B cell (primary cell): ENCODE data around the gene CENPM. TPM values are rescaled to one million over a fixed set of nuclear protein-coding genes. Genes with fewer than 3 reads are reported as not detected.

Experiments
- ATAC-seq: fragments of 200-7000 bp; cut with Tn5 transposase; one replicate; pipeline ENCODE4 v1.10.0; 2021; ENCODE audit warnings: low read depth, mild to moderate bottlenecking, moderate number of reproducible peaks, moderate library complexity
- CTCF ChIA-PET: fragments of 350-600 bp; sonication (Branson Sonifier 250); formaldehyde crosslinking; loops from one replicate; lab custom pipeline; 2021; ENCODE audit warnings: antibody characterized with exemption, inconsistent platforms; lab: Charles Lee
- POLR2A ChIA-PET: fragments of 350-600 bp; sonication (Branson Sonifier 250); formaldehyde crosslinking; loops from one replicate; lab custom pipeline; 2021; ENCODE audit warnings: antibody characterized with exemption; lab: Charles Lee
- DNase-seq: peaks from one replicate; pipeline ENCODE4 v3.0.0; 2013
- H2AFZ ChIP-seq: 2 replicates; pipeline ENCODE4 v1.6.1; 2012; ENCODE audit warnings: mild to moderate bottlenecking, low read depth, low read length; ENCODE audit not compliant: insufficient read depth, poor library complexity, severe bottlenecking
- H3K27ac ChIP-seq, 2 donors: 1 replicate in 1 of 2; 2 replicates in 1 of 2; pipeline ENCODE4 v1.5.1; 2012 to 2013; ENCODE audit warnings: low read length in 2 of 2, mild to moderate bottlenecking in 2 of 2, moderate library complexity in 1 of 2
- H3K27me3 ChIP-seq, 4 experiments: fragments of 200-600 bp in 1 of 4; sonication (generic) in 1 of 4; replicated peaks in 1 of 4; 1 replicate in 2 of 4; 2 replicates in 2 of 4; pipeline versions ENCODE4 v1.6.1 to v1.7.0; 2013 to 2016; ENCODE audit warnings: low read length in 3 of 4, mild to moderate bottlenecking in 2 of 4, mixed read lengths in 1 of 4, moderate library complexity in 1 of 4; ENCODE audit not compliant: insufficient read depth in 4 of 4, control insufficient read depth in 3 of 4; ENCODE audit errors: control extremely low read depth in 1 of 4
- H3K36me3 ChIP-seq, 2 experiments: replicated peaks in 1 of 2; 1 replicate in 1 of 2; 2 replicates in 1 of 2; pipeline versions ENCODE4 v1.6.1 to v1.7.1; 2013; ENCODE audit warnings: low read length in 1 of 2; ENCODE audit not compliant: insufficient read depth in 2 of 2, control insufficient read depth in 1 of 2; ENCODE audit errors: control extremely low read depth in 1 of 2, extremely low read depth in 1 of 2
- H3K4me1 ChIP-seq, 2 donors: fragments of 200-600 bp in 1 of 2; sonication (generic) in 1 of 2; 1 replicate in 1 of 2; 2 replicates in 1 of 2; pipeline versions ENCODE4 v1.5.1 to v1.6.1; 2013 to 2017; ENCODE audit warnings: low read length in 2 of 2; ENCODE audit not compliant: control insufficient read depth in 2 of 2, insufficient read depth in 2 of 2
- H3K4me2 ChIP-seq: replicated peaks from 2 replicates; pipeline ENCODE3; 2012; ENCODE audit warnings: mild to moderate bottlenecking, low read depth, low read length; ENCODE audit not compliant: poor library complexity, severe bottlenecking
- H3K4me3 ChIP-seq, 5 experiments: fragments of 200-600 bp in 1 of 5; sonication (generic) in 1 of 5; 1 replicate in 3 of 5; 2 replicates in 2 of 5; pipeline versions ENCODE4 v1.5.1 to v1.7.0; 2011 to 2016; ENCODE audit warnings: low read length in 4 of 5, mild to moderate bottlenecking in 4 of 5, low read depth in 2 of 5, control low read depth in 1 of 5, moderate library complexity in 1 of 5; ENCODE audit not compliant: insufficient read depth in 1 of 5; ENCODE audit errors: control extremely low read depth in 1 of 5, extremely low read depth in 1 of 5
- H3K79me2 ChIP-seq: fragments of 200-600 bp; sonication (generic); one replicate; pipeline ENCODE4 v1.6.0; 2016; ENCODE audit warnings: low read length; ENCODE audit not compliant: control insufficient read depth, insufficient read depth
- H3K9ac ChIP-seq: fragments of 200-600 bp; sonication (generic); 2 replicates; pipeline ENCODE4 v1.6.1; 2017; ENCODE audit warnings: mild to moderate bottlenecking, low read length, moderate library complexity
- H3K9me3 ChIP-seq, 3 donors: one replicate each; pipeline versions ENCODE4 v1.6.1 to v1.7.1; 2013; ENCODE audit warnings: low read length in 2 of 3; ENCODE audit not compliant: control insufficient read depth in 2 of 3, insufficient read depth in 1 of 3; ENCODE audit errors: control extremely low read depth in 1 of 3
- H4K20me1 ChIP-seq: 2 replicates; pipeline ENCODE4 v1.6.0; 2012; ENCODE audit warnings: mild to moderate bottlenecking, low read length; ENCODE audit not compliant: insufficient read depth, control insufficient read depth, poor library complexity, severe bottlenecking
- H3K27ac Mint-ChIP-seq: one replicate; pipeline ENCODE4 v1.8.0; 2021; ENCODE audit warnings: mixed read lengths
- H3K27me3 Mint-ChIP-seq: one replicate; pipeline ENCODE4 v1.8.0; 2021; ENCODE audit warnings: mixed read lengths
- H3K4me1 Mint-ChIP-seq: one replicate; pipeline ENCODE4 v1.8.0; 2021; ENCODE audit warnings: mixed read lengths
- H3K4me3 Mint-ChIP-seq: one replicate; pipeline ENCODE4 v1.8.0; 2021; ENCODE audit warnings: mixed read lengths
- H3K9me3 Mint-ChIP-seq: one replicate; pipeline ENCODE4 v1.8.0; 2022; ENCODE audit warnings: mixed read lengths; ENCODE audit not compliant: insufficient read depth
- EZH2 ChIP-seq: IDR thresholded peaks from 2 replicates; pipeline ENCODE4 v1.6.1; 2012; ENCODE audit warnings: borderline replicate concordance, low read depth, mild to moderate bottlenecking, moderate library complexity, low read length; ENCODE audit not compliant: insufficient read depth, poor library complexity, severe bottlenecking
- WGBS: methylation state at CpG from one replicate; pipeline ENCODE4 v1.1.5; 2013; ENCODE audit warnings: missing lambda C conversion rate; ENCODE audit not compliant: insufficient coverage; 5-methylcytosine and 5-hydroxymethylcytosine counted together
- intact Hi-C: fragments of 100-400 bp; cut with micrococcal nuclease; formaldehyde crosslinking; loops from one replicate; pipeline ENCODE4 v1.10.0; 2022
- polyA plus RNA-seq: library from polyadenylated mRNA; depleted of rRNA; stranded (reverse); fragments of >200 nt; gene quantifications from 2 replicates; pipeline ENCODE4 v1.2.3, GENCODE V29; 2012
- total RNA-seq, 2 donors: library from RNA; stranded (reverse); fragments of 120-200 nt in 1 of 2; gene quantifications; 1 replicate in 1 of 2; 2 replicates in 1 of 2; pipeline versions ENCODE4 v1.2.3 to v1.2.4, GENCODE V29; 2013 to 2022
- TF ChIP-seq, protein P1 (sequence below): fragments of 200-600 bp; IDR thresholded peaks from one replicate; pipeline ENCODE4 v1.8.0; 2022; ENCODE audit warnings: antibody characterized with exemption, mild to moderate bottlenecking

The CENPM gene
- total and polyA plus RNA-seq, 2 donors (not counting 1 experiment from before 2014, with no cell fraction given): 30.7 to 43.8 TPM

DNA sequence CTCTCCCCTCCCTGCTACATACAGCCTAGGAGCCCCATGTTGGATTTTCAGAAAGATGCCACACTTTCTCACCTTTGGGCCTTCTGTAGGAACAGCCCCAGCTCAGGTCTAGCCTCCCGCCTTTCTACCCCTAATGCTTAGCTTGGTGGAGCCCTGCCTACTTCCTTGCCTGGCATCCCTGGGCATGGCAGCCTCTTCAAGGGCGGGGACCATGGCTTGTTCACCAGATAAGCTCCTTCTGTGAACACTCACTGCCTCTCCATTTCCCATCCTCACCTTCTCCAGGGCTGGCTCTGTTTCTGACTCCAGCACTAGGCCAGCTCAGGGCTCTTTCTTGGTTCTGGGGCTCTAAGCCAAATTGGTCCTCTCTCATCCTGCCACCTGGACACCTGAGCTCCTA lies 23.6 kb upstream of the CENPM start:
- POLR2A ChIA-PET: interaction anchor here (0.5 kb wide), 1 partner anchor 203 kb away, joined by 5 read pairs; no protein-coding TSS in a partner anchor
- DNase-seq: no peak
- no peak overlapping the region for H2AFZ ChIP-seq
- Mint-ChIP-seq H3K4me3 (no peak overlapping the region), H3K27me3 (peaks cover 28% of the 10 kb centered on the region), H3K27ac (no peak overlapping the region), H3K9me3 (no peaks in the 10 kb centered on the region), H3K4me1 (peaks cover 6% of the 10 kb centered on the region)
- no peaks in the 10 kb centered on the region for H3K79me2 ChIP-seq
- no peak overlapping the region for H3K4me3 ChIP-seq
- TF ChIP-seq EZH2: no peak
- TF ChIP-seq, protein P1, sequence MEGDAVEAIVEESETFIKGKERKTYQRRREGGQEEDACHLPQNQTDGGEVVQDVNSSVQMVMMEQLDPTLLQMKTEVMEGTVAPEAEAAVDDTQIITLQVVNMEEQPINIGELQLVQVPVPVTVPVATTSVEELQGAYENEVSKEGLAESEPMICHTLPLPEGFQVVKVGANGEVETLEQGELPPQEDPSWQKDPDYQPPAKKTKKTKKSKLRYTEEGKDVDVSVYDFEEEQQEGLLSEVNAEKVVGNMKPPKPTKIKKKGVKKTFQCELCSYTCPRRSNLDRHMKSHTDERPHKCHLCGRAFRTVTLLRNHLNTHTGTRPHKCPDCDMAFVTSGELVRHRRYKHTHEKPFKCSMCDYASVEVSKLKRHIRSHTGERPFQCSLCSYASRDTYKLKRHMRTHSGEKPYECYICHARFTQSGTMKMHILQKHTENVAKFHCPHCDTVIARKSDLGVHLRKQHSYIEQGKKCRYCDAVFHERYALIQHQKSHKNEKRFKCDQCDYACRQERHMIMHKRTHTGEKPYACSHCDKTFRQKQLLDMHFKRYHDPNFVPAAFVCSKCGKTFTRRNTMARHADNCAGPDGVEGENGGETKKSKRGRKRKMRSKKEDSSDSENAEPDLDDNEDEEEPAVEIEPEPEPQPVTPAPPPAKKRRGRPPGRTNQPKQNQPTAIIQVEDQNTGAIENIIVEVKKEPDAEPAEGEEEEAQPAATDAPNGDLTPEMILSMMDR: no peak
- H3K9ac ChIP-seq: no peak overlapping the region
- no peaks in the 10 kb centered on the region for H4K20me1 ChIP-seq
- H3K4me2 ChIP-seq: no peak overlapping the region
- no peaks in the 10 kb centered on the region for H3K4me1 ChIP-seq
- ATAC-seq: no peak
- WGBS: 81% methylated on average over 2 of the region's 2 CpGs
- intact Hi-C loops: no loop called here
- H3K9me3 ChIP-seq: no peaks in the 10 kb centered on the region
- peaks cover 0 to 36% (median 15%) of the 10 kb centered on the region in 4 experiments for H3K27me3 ChIP-seq
- CTCF ChIA-PET: interaction anchor here (0.5 to 1.8 kb wide), 5 partner anchors 67 to 474 kb away, joined by 3 to 6 read pairs (median 3); partner anchors contain the start of gene NDUFA6
- no peaks in the 10 kb centered on the region for H3K36me3 ChIP-seq
- H3K27ac ChIP-seq: no peak overlapping the region

DNA sequence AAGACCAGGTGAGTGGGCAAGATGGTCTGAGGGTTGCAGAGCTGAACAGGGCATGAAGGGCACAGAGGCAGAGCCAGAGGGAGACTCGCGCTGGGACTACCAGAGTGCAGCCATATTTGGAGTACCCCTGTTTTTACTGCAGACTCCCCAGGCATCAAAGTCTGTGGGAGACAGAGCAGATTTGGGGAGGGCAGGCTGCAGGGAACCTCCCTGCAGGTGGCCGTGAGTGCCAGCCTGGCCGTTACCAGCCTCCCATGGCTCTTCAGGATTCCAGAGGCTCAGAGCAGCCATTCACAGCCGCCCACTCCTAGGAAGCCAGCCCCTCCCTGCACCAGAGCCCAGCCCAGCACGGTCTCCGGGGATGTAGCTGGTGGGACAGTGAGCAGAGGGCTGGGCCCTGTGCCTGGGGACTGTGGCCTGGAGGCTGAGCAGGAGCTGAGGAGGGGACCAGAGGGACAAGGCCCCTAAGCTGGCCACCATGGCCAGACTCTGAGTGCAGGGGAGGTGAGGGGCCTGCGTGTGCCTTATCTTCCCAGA lies 22.2 kb upstream of the CENPM start, which contains the start of gene SEPTIN3:
SEPTIN3 (plus strand) TSS at position 334 of the 537 bp plus-strand sequence. CDS start 2,050 bp downstream, outside the sequence.
- WGBS: 94% methylated on average over 5 of the region's 8 CpGs
- no peaks in the 10 kb centered on the region for H3K36me3 ChIP-seq
- CTCF ChIA-PET: interaction anchor here (0.6 to 5.7 kb wide), 6 partner anchors 13 to 475 kb away, joined by 3 to 45 read pairs (median 16); partner anchors contain the start of gene NDUFA6
- H3K9me3 Mint-ChIP-seq: no peaks in the 10 kb centered on the region
- no peaks in the 10 kb centered on the region for H3K4me1 Mint-ChIP-seq
- H3K9me3 ChIP-seq: no peaks in the 10 kb centered on the region
- H3K27me3 Mint-ChIP-seq: peaks cover 16% of the 10 kb centered on the region
- H3K4me3 Mint-ChIP-seq: no peak within 1 kb of the TSS
- no peak within 1 kb of the TSS for H3K4me3 ChIP-seq
- no peak within 1 kb of the TSS for H2AFZ ChIP-seq
- POLR2A ChIA-PET: no interaction called here
- H3K79me2 ChIP-seq: no peaks in the 10 kb centered on the region
- DNase-seq: no peak
- no peak for TF ChIP-seq EZH2
- TF ChIP-seq, protein P1: no peak
- no peak within 1 kb of the TSS for H3K9ac ChIP-seq
- no peak within 1 kb of the TSS for H3K27ac Mint-ChIP-seq
- H4K20me1 ChIP-seq: no peaks in the 10 kb centered on the region
- H3K27me3 ChIP-seq: peaks cover 0 to 28% (median 7%) of the 10 kb centered on the region in 4 experiments
- no peak within 1 kb of the TSS for H3K27ac ChIP-seq
- ATAC-seq: no peak
- intact Hi-C loops: no loop called here
- H3K4me2 ChIP-seq: no peak within 1 kb of the TSS
- no peaks in the 10 kb centered on the region for H3K4me1 ChIP-seq
